ENCODE data around the gene SHISA9. TPM values are rescaled to one million over a fixed set of nuclear protein-coding genes. Genes with fewer than 3 reads are reported as not detected.

SHISA9 gene
- total RNA-seq, 3 donors from 2014 or later (not counting 1 experiment from before 2014, with no cell fraction given) = 0.05 TPM; not detected in 2

DNA sequence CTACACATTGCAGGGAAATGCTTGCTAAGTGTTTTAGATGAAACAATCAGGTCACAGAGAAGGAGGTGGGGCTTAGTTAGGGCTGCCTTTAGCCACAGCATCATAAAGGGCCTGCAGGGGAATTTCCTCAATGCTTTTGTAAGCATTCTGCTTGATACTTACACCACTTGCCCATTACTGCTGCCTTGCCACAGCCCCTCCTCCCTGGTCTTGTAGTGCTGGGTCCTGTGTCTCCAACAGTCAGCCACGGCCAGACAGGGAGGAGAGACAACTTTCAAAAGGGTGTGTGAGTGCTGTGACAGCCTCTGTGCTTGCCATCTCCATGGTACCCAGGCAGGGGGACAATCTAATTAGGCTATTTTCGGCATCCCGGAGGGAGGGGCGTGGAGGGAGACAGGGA lies 111.2 kb downstream of the SHISA9 start:
- no peaks in the 10 kb centered on the region for H3K27me3 ChIP-seq (ENCODE audit: control insufficient read depth, insufficient read depth, low read length)
- H3K4me1 ChIP-seq (ENCODE audit: control insufficient read depth, insufficient read depth, low read length) = no peaks in the 10 kb centered on the region
- ATAC-seq = no peak
- TF ChIP-seq, protein P1, sequence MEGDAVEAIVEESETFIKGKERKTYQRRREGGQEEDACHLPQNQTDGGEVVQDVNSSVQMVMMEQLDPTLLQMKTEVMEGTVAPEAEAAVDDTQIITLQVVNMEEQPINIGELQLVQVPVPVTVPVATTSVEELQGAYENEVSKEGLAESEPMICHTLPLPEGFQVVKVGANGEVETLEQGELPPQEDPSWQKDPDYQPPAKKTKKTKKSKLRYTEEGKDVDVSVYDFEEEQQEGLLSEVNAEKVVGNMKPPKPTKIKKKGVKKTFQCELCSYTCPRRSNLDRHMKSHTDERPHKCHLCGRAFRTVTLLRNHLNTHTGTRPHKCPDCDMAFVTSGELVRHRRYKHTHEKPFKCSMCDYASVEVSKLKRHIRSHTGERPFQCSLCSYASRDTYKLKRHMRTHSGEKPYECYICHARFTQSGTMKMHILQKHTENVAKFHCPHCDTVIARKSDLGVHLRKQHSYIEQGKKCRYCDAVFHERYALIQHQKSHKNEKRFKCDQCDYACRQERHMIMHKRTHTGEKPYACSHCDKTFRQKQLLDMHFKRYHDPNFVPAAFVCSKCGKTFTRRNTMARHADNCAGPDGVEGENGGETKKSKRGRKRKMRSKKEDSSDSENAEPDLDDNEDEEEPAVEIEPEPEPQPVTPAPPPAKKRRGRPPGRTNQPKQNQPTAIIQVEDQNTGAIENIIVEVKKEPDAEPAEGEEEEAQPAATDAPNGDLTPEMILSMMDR (IDR thresholded peaks at IDR 0.05) = no peak
- no peak overlapping the region for H3K27ac ChIP-seq (ENCODE audit: low read length)
- DNase-seq = no peak
- Mint-ChIP-seq H3K9me3 (peaks cover 2% of the 10 kb centered on the region in 2 donors), H3K27me3 (ENCODE audit: low read depth in 2 of 2) (no peaks in the 10 kb centered on the region), H3K4me1 (no peaks in the 10 kb centered on the region), H3K27ac (no peak overlapping the region), H3K4me3 (no peak overlapping the region), H3K36me3 (no peaks in the 10 kb centered on the region)
- no peak overlapping the region for H3K4me3 ChIP-seq (ENCODE audit: low read length)
- intact Hi-C loops (cut with micrococcal nuclease) = no loop called here
- H3K36me3 ChIP-seq (ENCODE audit: control insufficient read depth, insufficient read depth, low read length) = no peaks in the 10 kb centered on the region
- WGBS (ENCODE audit: insufficient coverage) = 44% methylated on average over 4 of the region's 4 CpGs
- no peaks in the 10 kb centered on the region for H3K9me3 ChIP-seq (ENCODE audit: control insufficient read depth, insufficient read depth, low read length)

DNA sequence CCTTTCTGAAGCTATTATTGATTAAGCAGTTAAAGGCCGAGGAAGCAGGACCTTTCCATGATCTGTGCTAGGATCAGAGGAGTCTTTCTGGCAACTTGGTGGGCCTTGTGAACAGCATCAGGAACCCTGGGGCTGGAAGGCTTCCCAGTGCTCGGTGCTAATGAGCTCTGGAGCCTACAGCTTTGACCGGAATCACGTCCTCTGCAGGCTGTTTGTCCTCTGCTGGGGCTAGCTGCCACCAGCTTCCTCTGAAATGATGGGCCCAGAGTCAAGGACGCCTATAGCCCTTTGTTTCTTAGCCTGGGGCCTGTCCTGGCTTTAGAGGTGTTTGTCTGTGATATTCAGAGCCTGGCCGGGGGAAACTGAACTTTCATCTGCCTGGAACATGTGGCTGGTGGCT lies 111.6 kb downstream of the SHISA9 start:
- no peaks in the 10 kb centered on the region for H3K36me3 Mint-ChIP-seq
- no peak for ATAC-seq
- intact Hi-C loops (cut with micrococcal nuclease) = no loop called here
- peaks cover 0 to 2% of the 10 kb centered on the region in 2 donors for H3K9me3 Mint-ChIP-seq
- H3K4me3 Mint-ChIP-seq = no peak overlapping the region
- H3K4me1 ChIP-seq (ENCODE audit: control insufficient read depth, insufficient read depth, low read length) = no peaks in the 10 kb centered on the region
- DNase-seq = no peak
- H3K27ac ChIP-seq (ENCODE audit: low read length) = no peak overlapping the region
- H3K27ac Mint-ChIP-seq = no peak overlapping the region
- TF ChIP-seq, protein P1 (IDR thresholded peaks at IDR 0.05) = no peak
- 49% methylated on average over 6 of the region's 6 CpGs for WGBS (ENCODE audit: insufficient coverage)
- no peaks in the 10 kb centered on the region for H3K9me3 ChIP-seq (ENCODE audit: control insufficient read depth, insufficient read depth, low read length)
- H3K27me3 Mint-ChIP-seq (ENCODE audit: low read depth in 2 of 2) = no peaks in the 10 kb centered on the region
- no peaks in the 10 kb centered on the region for H3K27me3 ChIP-seq (ENCODE audit: control insufficient read depth, insufficient read depth, low read length)
- H3K36me3 ChIP-seq (ENCODE audit: control insufficient read depth, insufficient read depth, low read length) = no peaks in the 10 kb centered on the region
- H3K4me3 ChIP-seq (ENCODE audit: low read length) = no peak overlapping the region
- H3K4me1 Mint-ChIP-seq = no peaks in the 10 kb centered on the region

DNA sequence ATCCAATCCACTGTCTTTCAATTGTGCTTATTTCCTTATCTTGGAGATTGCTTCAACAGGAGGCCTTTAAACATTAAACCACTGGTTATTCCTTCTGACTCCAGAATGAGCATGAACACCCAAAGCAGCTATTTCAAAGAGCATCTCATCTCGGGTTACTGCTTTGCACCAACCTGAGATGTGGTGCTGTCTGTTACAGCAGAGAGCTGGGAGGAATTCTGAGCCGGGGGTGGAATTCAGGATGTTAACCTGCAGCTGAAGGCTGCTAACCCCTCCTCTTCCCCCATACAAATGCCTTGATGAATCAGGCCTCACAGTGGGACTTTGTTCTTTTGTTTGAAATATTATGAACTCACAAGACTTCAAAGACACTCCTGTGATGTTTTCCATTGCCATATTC lies 113.1 kb downstream of the SHISA9 start:
- Histone ChIP-seq H3K9me3 (ENCODE audit: control insufficient read depth, insufficient read depth, low read length) (no peaks in the 10 kb centered on the region), H3K27me3 (ENCODE audit: control insufficient read depth, insufficient read depth, low read length) (no peaks in the 10 kb centered on the region), H3K4me1 (ENCODE audit: control insufficient read depth, insufficient read depth, low read length) (no peaks in the 10 kb centered on the region), H3K27ac (ENCODE audit: low read length) (no peak overlapping the region), H3K4me3 (ENCODE audit: low read length) (no peak overlapping the region), H3K36me3 (ENCODE audit: control insufficient read depth, insufficient read depth, low read length) (no peaks in the 10 kb centered on the region)
- DNase-seq (no peak), ATAC-seq (no peak)
- Mint-ChIP-seq H3K27ac (no peak overlapping the region), H3K27me3 (ENCODE audit: low read depth in 2 of 2) (peaks cover 0 to 3% of the 10 kb centered on the region in 2 donors), H3K4me1 (no peaks in the 10 kb centered on the region), H3K9me3 (no peaks in the 10 kb centered on the region), H3K4me3 (no peak overlapping the region), H3K36me3 (no peaks in the 10 kb centered on the region)
- intact Hi-C loops (cut with micrococcal nuclease) = no loop called here
- 6% methylated on average over 2 of the region's 2 CpGs for WGBS (ENCODE audit: insufficient coverage)
- TF ChIP-seq, protein P1 (IDR thresholded peaks at IDR 0.05) = no peak

DNA sequence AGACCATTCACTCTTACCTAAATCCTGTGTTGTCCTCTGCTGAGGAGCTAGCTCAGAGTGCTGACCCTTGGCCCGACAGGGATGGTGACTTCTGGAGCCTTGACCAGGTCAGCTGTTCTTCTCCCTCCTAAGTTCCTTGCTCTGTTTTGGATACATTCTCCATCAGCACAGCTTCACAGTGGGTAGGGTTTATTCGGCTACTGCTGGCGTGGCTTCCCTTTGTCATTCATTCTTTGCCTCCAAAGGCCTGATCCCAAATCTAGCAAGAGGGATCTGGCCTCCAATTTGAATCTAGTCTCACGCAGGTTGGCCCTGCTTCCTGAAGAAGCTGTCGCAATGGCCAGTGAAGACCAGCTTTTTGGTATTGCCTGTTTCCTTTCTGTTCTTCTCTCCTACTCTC lies 116.6 kb downstream of the SHISA9 start:
- 73% methylated on average over 5 of the region's 5 CpGs for whole genome bisulfite sequencing (ENCODE audit: insufficient coverage)
- H3K4me3 ChIP-seq (ENCODE audit: low read length) = no peak overlapping the region
- H3K36me3 ChIP-seq (ENCODE audit: control insufficient read depth, insufficient read depth, low read length) = no peaks in the 10 kb centered on the region
- ATAC-seq (no peak), DNase-seq (no peak)
- no peak overlapping the region for H3K4me3 Mint-ChIP-seq
- H3K27ac ChIP-seq (ENCODE audit: low read length) = no peak overlapping the region
- TF ChIP-seq, protein P1 (IDR thresholded peaks at IDR 0.05) = no peak
- no peaks in the 10 kb centered on the region for H3K9me3 ChIP-seq (ENCODE audit: control insufficient read depth, insufficient read depth, low read length)
- intact Hi-C loops (cut with micrococcal nuclease) = no loop called here
- H3K36me3 Mint-ChIP-seq = no peaks in the 10 kb centered on the region
- no peaks in the 10 kb centered on the region for H3K27me3 ChIP-seq (ENCODE audit: control insufficient read depth, insufficient read depth, low read length)
- no peak overlapping the region for H3K27ac Mint-ChIP-seq
- no peaks in the 10 kb centered on the region for H3K4me1 Mint-ChIP-seq
- peaks cover 0 to 2% of the 10 kb centered on the region in 2 donors for H3K9me3 Mint-ChIP-seq
- H3K4me1 ChIP-seq (ENCODE audit: control insufficient read depth, insufficient read depth, low read length) = no peaks in the 10 kb centered on the region
- H3K27me3 Mint-ChIP-seq (ENCODE audit: low read depth in 2 of 2) = peaks cover 0 to 3% of the 10 kb centered on the region in 2 donors
